Ishikawa (cell line): ENCODE measurements around the gene OTUD5.

Source experiments
- CEBPB ChIP-seq: IDR thresholded peaks from 2 replicates; pipeline ENCODE4 v1.6.1; 2012
- CREB1 ChIP-seq: IDR thresholded peaks from 2 replicates; pipeline ENCODE4 v1.6.1; 2012; ENCODE audit warnings: low read depth
- EGR1 ChIP-seq: IDR thresholded peaks from 2 replicates; pipeline ENCODE4 v1.6.1; 2012
- EP300 ChIP-seq: IDR thresholded peaks from 2 replicates; pipeline ENCODE4 v1.6.1; 2012; ENCODE audit warnings: borderline replicate concordance
- NFIC ChIP-seq: IDR thresholded peaks from 2 replicates; pipeline ENCODE4 v1.6.1; 2012
- TAF1 ChIP-seq: IDR thresholded peaks from 2 replicates; pipeline ENCODE4 v1.6.1; 2012; ENCODE audit warnings: low read depth, mild to moderate bottlenecking
- USF1 ChIP-seq: IDR thresholded peaks from 2 replicates; pipeline ENCODE4 v1.6.1; 2012
- YY1 ChIP-seq: IDR thresholded peaks from 2 replicates; pipeline ENCODE4 v1.6.1; 2012; ENCODE audit warnings: low read depth

- TF ChIP-seq TAF1 (no peak), EP300 (no peak), USF1 (no peak), YY1 (no peak), EGR1 (no peak), CEBPB (no peak), CREB1 (no peak), NFIC (no peak)
Observed at GRCh38 chrX:48927736-48928382, 29.5 kb downstream of the OTUD5 start.
